NCI-H82 (cell line): ENCODE measurements around the gene TMEM116.
A peak's percentile ranks its signal among the peaks of the same experiment; 100 is the strongest.
"Not testable (repeated sequence)": the region's sequence is repeated elsewhere in the genome, so short reads cannot be mapped to it uniquely, and the experiment has no call there.

Source experiments
- DNase-seq: peaks from one replicate; lab custom pipeline; 2025; lab: John Stamatoyannopoulos, UW

TMEM116 gene

GRCh38 chr12:112012775-112013600 lies at the start of gene TMEM116, which contains the start of gene ERP29:
TMEM116 (minus strand) TSS chr12:112013165; CDS start chr12:112005270, 7,895 bp downstream.
ERP29 (plus strand) TSS chr12:112013426; CDS start chr12:112013466, 40 bp downstream.
- DNase-seq: peak; percentile 99

- no peak for DNase-seq
Measured at GRCh38 chr12:112061137-112061536, 48.2 kb upstream of the TMEM116 start.

- DNase-seq: no peak
Measured at GRCh38 chr12:112049351-112049750, 36.4 kb upstream of the TMEM116 start.

GRCh38 chr12:112046003-112046402 lies 33.0 kb upstream of the TMEM116 start:
- DNase-seq: no peak

- DNase-seq: not testable (repeated sequence)
Measured at GRCh38 chr12:112036614-112037013, 23.6 kb upstream of the TMEM116 start.

- DNase-seq: no peak
Measured at GRCh38 chr12:112035219-112035785, 22.3 kb upstream of the TMEM116 start.

GRCh38 chr12:112032292-112032691 lies 19.3 kb upstream of the TMEM116 start:
- DNase-seq: no peak

- no peak for DNase-seq
Measured at GRCh38 chr12:112031472-112031871, 18.5 kb upstream of the TMEM116 start.

GRCh38 chr12:112029301-112029700 lies 16.3 kb upstream of the TMEM116 start:
- DNase-seq: no peak

- DNase-seq: no peak
Measured at GRCh38 chr12:112025808-112026375, 12.9 kb upstream of the TMEM116 start.

GRCh38 chr12:112023759-112024396 lies 10.9 kb upstream of the TMEM116 start:
- no peak for DNase-seq

GRCh38 chr12:112022241-112023016 lies 9.5 kb upstream of the TMEM116 start:
- no peak for DNase-seq

GRCh38 chr12:112020947-112021457 lies 8.0 kb upstream of the TMEM116 start:
- no peak for DNase-seq

GRCh38 chr12:112018571-112019237 lies 5.7 kb upstream of the TMEM116 start:
- no peak for DNase-seq

- no peak for DNase-seq
Measured at GRCh38 chr12:112017041-112017440, 4.1 kb upstream of the TMEM116 start.

- no peak for DNase-seq
Measured at GRCh38 chr12:112015938-112016337, 3.0 kb upstream of the TMEM116 start.

- peak; percentile 88 for DNase-seq
Measured at GRCh38 chr12:112013601-112014402, 837 bp upstream of the TMEM116 start.

- no peak for DNase-seq
Measured at GRCh38 chr12:112011685-112012084, 1.3 kb downstream of the TMEM116 start.

- no peak for DNase-seq
Measured at GRCh38 chr12:112010415-112011344, 2.3 kb downstream of the TMEM116 start.
